ENCODE measurements around the gene SMC1B.
"Not testable (repeated sequence)": the region's sequence is repeated elsewhere in the genome, so short reads cannot be mapped to it uniquely, and the experiment has no call there.

The SMC1B gene

GRCh38 chr22:45413368-45414211 is at the start of gene SMC1B, which contains the start of gene RIBC2:
TSS of gene SMC1B (minus strand) at chr22:45413599. CDS start at chr22:45413567, 32 bp downstream.
TSS of gene RIBC2 (plus strand) at chr22:45413693. CDS start at chr22:45413887, 194 bp downstream.
- peak; percentile 28 for DNase-seq (ENCODE audit: low spot score)

- DNase-seq (ENCODE audit: low spot score), result no peak
Observed at GRCh38 chr22:45462034-45462655, 48.7 kb upstream of the SMC1B start.

GRCh38 chr22:45460288-45461109 is 47.1 kb upstream of the SMC1B start:
- DNase-seq (ENCODE audit: low spot score), result no peak

- no peak for DNase-seq (ENCODE audit: low spot score)
Observed at GRCh38 chr22:45459235-45459634, 45.8 kb upstream of the SMC1B start.

GRCh38 chr22:45458532-45458931 is 45.1 kb upstream of the SMC1B start:
- DNase-seq (ENCODE audit: low spot score), result no peak

GRCh38 chr22:45456811-45457210 is 43.4 kb upstream of the SMC1B start:
- no peak for DNase-seq (ENCODE audit: low spot score)

- DNase-seq (ENCODE audit: low spot score), result no peak
Observed at GRCh38 chr22:45455621-45456020, 42.2 kb upstream of the SMC1B start.

GRCh38 chr22:45455212-45455611 is 41.8 kb upstream of the SMC1B start:
- no peak for DNase-seq (ENCODE audit: low spot score)

- no peak for DNase-seq (ENCODE audit: low spot score)
Observed at GRCh38 chr22:45454275-45454674, 40.9 kb upstream of the SMC1B start.

- DNase-seq (ENCODE audit: low spot score), result no peak
Observed at GRCh38 chr22:45453764-45454163, 40.4 kb upstream of the SMC1B start.

- DNase-seq (ENCODE audit: low spot score), result no peak
Observed at GRCh38 chr22:45452565-45453379, 39.4 kb upstream of the SMC1B start.

- no peak for DNase-seq (ENCODE audit: low spot score)
Observed at GRCh38 chr22:45451972-45452371, 38.6 kb upstream of the SMC1B start.

- DNase-seq (ENCODE audit: low spot score), result no peak
Observed at GRCh38 chr22:45450921-45451651, 37.7 kb upstream of the SMC1B start.

- no peak for DNase-seq (ENCODE audit: low spot score)
Observed at GRCh38 chr22:45450101-45450785, 36.8 kb upstream of the SMC1B start.

GRCh38 chr22:45449442-45449841 is 36.0 kb upstream of the SMC1B start:
- DNase-seq (ENCODE audit: low spot score), result not testable (repeated sequence)

- no peak for DNase-seq (ENCODE audit: low spot score)
Observed at GRCh38 chr22:45448431-45448830, 35.0 kb upstream of the SMC1B start.

GRCh38 chr22:45447596-45447995 is 34.2 kb upstream of the SMC1B start:
- not testable (repeated sequence) for DNase-seq (ENCODE audit: low spot score)

- no peak for DNase-seq (ENCODE audit: low spot score)
Observed at GRCh38 chr22:45446216-45446615, 32.8 kb upstream of the SMC1B start.

GRCh38 chr22:45445031-45445710 is 31.8 kb upstream of the SMC1B start:
- DNase-seq (ENCODE audit: low spot score), result no peak

- no peak for DNase-seq (ENCODE audit: low spot score)
Observed at GRCh38 chr22:45444168-45444567, 30.8 kb upstream of the SMC1B start.
